Measurements from ENCODE around the gene RBM7. TPM values are rescaled to one million over a fixed set of nuclear protein-coding genes. Genes with fewer than 3 reads are reported as not detected.

The RBM7 gene
- total and polyA plus RNA-seq, 2 of the 13 experiments (the other 11 are each of a cell fraction or from before 2014, with no cell fraction given), result 30.5 to 32.3 TPM

DNA sequence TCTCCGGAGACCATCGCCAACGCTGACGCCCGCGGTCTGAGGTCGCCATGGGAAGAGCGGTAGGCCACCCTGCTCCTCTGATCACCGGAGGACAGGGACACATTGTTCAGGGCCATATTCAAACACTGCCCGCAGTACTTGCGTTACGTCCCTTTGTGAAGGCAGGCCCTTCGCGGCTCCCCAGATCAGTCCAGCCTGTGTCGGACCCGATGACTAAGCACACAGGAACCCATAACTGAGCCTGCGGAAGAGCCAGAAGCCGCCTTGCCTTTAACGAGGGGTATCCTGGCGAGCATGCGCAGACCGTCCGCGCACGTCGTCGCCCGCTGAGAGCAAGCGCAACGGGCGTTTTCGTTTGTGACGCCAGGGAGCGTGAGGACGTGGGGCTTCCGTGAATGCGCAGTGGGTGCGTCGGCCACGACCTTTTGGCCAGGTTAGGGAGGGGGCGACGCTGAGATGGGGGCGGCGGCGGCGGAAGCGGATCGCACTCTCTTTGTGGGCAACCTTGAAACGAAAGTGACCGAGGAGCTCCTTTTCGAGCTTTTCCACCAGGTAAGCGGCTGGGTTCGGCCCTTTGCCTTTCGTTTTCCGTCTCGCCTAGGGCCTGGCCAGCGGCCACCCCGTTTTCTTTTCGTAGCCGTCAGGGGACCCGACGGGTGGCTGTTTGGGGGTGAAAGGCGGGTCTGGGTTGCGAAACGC is at the start of gene RBM7, which contains the start of gene C11orf71 (continued):
- TF ChIP-seq ZNF670 (CRISPR knock-in tag; IDR thresholded peaks at IDR 0.05; ENCODE audit: borderline replicate concordance) (peak; percentile 54; the same call in 1 of the 2 replicates), PTBP1 (IDR thresholded peaks at IDR 0.05; ENCODE audit: low read depth, low read length, poor library complexity, severe bottlenecking) (no peak), ASH2L (IDR thresholded peaks at IDR 0.05; ENCODE audit: insufficient read length, low read depth, low read length) (peak; percentile 94), CREB1 (IDR thresholded peaks at IDR 0.05) (peak; percentile 89), CREB1 (CRISPR knock-in tag; IDR thresholded peaks at IDR 0.05) (peak; percentile 95), ZNF564 (CRISPR knock-in tag; IDR thresholded peaks at IDR 0.05) (no peak; the same call in 1 of the 2 replicates), ZBTB43 (CRISPR knock-in tag; conservative IDR thresholded peaks at IDR 0.05) (peak; percentile 78; the same call in 1 of the 2 replicates), RBM39 (IDR thresholded peaks at IDR 0.05; ENCODE audit: low read depth, low read length, poor library complexity, severe bottlenecking) (peak; percentile 95), ZNF790 (CRISPR knock-in tag; IDR thresholded peaks at IDR 0.05; ENCODE audit: borderline replicate concordance) (peak; percentile 78; the same call in 1 of the 2 replicates), TMF1 (CRISPR knock-in tag; IDR thresholded peaks at IDR 0.05; ENCODE audit: low read depth) (no peak), MIXL1 (CRISPR knock-in tag; IDR thresholded peaks at IDR 0.05) (peak; percentile 51; the same call in 1 of the 2 replicates), TGIF2 (CRISPR knock-in tag; IDR thresholded peaks at IDR 0.05) (peak; percentile 55; the same call in 1 of the 2 replicates), ZNF274 (CRISPR knock-in tag; IDR thresholded peaks at IDR 0.05) (peak; percentile 81), NR2F1 (CRISPR knock-in tag; IDR thresholded peaks at IDR 0.05) (peak; percentile 74 to 76; a peak in 3 of 4 replicates), ARNT (IDR thresholded peaks at IDR 0.05) (no peak), AGO2 (optimal IDR thresholded peaks at IDR 0.05; ENCODE audit: low read depth, low read length) (peak; percentile 86), CHCHD3 (CRISPR knock-in tag; IDR thresholded peaks at IDR 0.05) (no peak), ZNF207 (IDR thresholded peaks at IDR 0.05; ENCODE audit: borderline replicate concordance) (no peak), GTF3A (CRISPR knock-in tag; conservative IDR thresholded peaks at IDR 0.05) (no peak), ARNTL (CRISPR knock-in tag; IDR thresholded peaks at IDR 0.05) (peak; percentile 45; the same call in 1 of the 2 replicates), TEF (CRISPR knock-in tag; IDR thresholded peaks at IDR 0.05) (no peak), HBP1 (CRISPR knock-in tag; IDR thresholded peaks at IDR 0.05; ENCODE audit: low read depth) (peak; percentile 90), ZNF619 (CRISPR knock-in tag; IDR thresholded peaks at IDR 0.05) (0 out of 2 replicates have a peak, but pooled peaks have one; percentile 21), KDM3A (CRISPR knock-in tag; IDR thresholded peaks at IDR 0.05; ENCODE audit: low read depth) (no peak)
- TF ChIP-seq, protein P1, sequence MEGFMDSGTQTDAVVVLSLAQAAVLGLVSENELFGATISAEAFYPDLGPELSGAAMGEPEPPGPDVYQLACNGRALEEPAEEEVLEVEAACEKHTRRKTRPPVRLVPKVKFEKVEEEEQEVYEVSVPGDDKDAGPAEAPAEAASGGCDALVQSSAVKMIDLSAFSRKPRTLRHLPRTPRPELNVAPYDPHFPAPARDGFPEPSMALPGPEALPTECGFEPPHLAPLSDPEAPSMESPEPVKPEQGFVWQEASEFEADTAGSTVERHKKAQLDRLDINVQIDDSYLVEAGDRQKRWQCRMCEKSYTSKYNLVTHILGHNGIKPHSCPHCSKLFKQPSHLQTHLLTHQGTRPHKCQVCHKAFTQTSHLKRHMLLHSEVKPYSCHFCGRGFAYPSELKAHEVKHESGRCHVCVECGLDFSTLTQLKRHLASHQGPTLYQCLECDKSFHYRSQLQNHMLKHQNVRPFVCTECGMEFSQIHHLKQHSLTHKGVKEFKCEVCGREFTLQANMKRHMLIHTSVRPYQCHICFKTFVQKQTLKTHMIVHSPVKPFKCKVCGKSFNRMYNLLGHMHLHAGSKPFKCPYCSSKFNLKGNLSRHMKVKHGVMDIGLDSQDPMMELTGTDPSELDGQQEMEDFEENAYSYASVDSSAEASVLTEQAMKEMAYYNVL (CRISPR knock-in tag; IDR thresholded peaks at IDR 0.05; ENCODE audit: borderline replicate concordance), result peak; percentile 42; the same call in 1 of the 2 replicates
